NT2/D1 (cell line): Measurements from ENCODE around the gene OR51G2.

Experiments
- SUZ12 ChIP-seq: IDR thresholded peaks from 2 replicates; pipeline ENCODE4 v1.6.1; 2011; ENCODE audit not compliant: insufficient read length, insufficient read depth; ENCODE audit errors: extremely low read depth
- YY1 ChIP-seq: IDR thresholded peaks from 2 replicates; pipeline ENCODE4 v1.6.1; 2011; ENCODE audit not compliant: insufficient read length, insufficient read depth
- ZNF274 ChIP-seq: IDR thresholded peaks from 2 replicates; pipeline ENCODE4 v1.6.1; 2011; ENCODE audit warnings: mild to moderate bottlenecking, low read depth, low read length

GRCh38 chr11:4921796-4922195, 2.6 kb upstream of the OR51G2 start:
- TF ChIP-seq ZNF274 (no peak), YY1 (no peak), SUZ12 (no peak)
